GM12873 (cell line): ENCODE data around the gene IL1RN.

Experiments
- CTCF ChIP-seq: IDR thresholded peaks from 2 replicates; pipeline ENCODE4 v1.5.1; 2012; ENCODE audit warnings: low read depth, mild to moderate bottlenecking, moderate library complexity, low read length, control low read depth; ENCODE audit not compliant: insufficient read depth; ENCODE audit errors: missing control alignments

Gene IL1RN

GRCh38 chr2:113141451-113141850, 14.1 kb downstream of the IL1RN start:
- TF ChIP-seq CTCF = no peak

- TF ChIP-seq CTCF = no peak
Measured at GRCh38 chr2:113142290-113142689, 14.9 kb downstream of the IL1RN start.

GRCh38 chr2:113144259-113144658, 16.9 kb downstream of the IL1RN start:
- TF ChIP-seq CTCF = no peak

- TF ChIP-seq CTCF = no peak
Measured at GRCh38 chr2:113148606-113149552, 21.5 kb downstream of the IL1RN start.

- no peak for TF ChIP-seq CTCF
Measured at GRCh38 chr2:113149553-113150257, 22.3 kb downstream of the IL1RN start.

- no peak for TF ChIP-seq CTCF
Measured at GRCh38 chr2:113150258-113150601, 22.8 kb downstream of the IL1RN start.

- TF ChIP-seq CTCF = no peak
Measured at GRCh38 chr2:113155331-113155730, 27.9 kb downstream of the IL1RN start.
